Type B pancreatic cell (in vitro differentiated cells): Measurements from ENCODE around the gene EARS2. TPM values are rescaled to one million over a fixed set of nuclear protein-coding genes. Genes with fewer than 3 reads are reported as not detected.

Experiments used
- DNase-seq: peaks from one replicate; pipeline ENCODE4 v3.0.0; 2021; ENCODE audit warnings: mixed read lengths; ENCODE audit not compliant: unreplicated experiment; ENCODE audit errors: extremely low spot score
- H3K27ac Mint-ChIP-seq: 2 replicates; pipeline ENCODE4 v1.8.0; 2021; ENCODE audit warnings: mild to moderate bottlenecking, mixed read lengths
- H3K27me3 Mint-ChIP-seq: 2 replicates; pipeline ENCODE4 v1.8.0; 2021; ENCODE audit warnings: mixed read lengths
- H3K36me3 Mint-ChIP-seq: 2 replicates; pipeline ENCODE4 v1.8.0; 2021; ENCODE audit warnings: mixed read lengths
- H3K4me1 Mint-ChIP-seq: one replicate; pipeline ENCODE4 v1.8.0; 2021; ENCODE audit warnings: mixed read lengths; ENCODE audit not compliant: unreplicated experiment
- H3K4me3 Mint-ChIP-seq: 2 replicates; pipeline ENCODE4 v1.8.0; 2021; ENCODE audit warnings: mild to moderate bottlenecking, mixed read lengths
- H3K9me3 Mint-ChIP-seq: 2 replicates; pipeline ENCODE4 v1.8.0; 2021; ENCODE audit warnings: mixed read lengths
- CTCF ChIP-seq: fragments of 200-600 bp; sonication (generic); conservative IDR thresholded peaks from 2 replicates; pipeline ENCODE4 v1.5.0; 2021; ENCODE audit warnings: antibody characterized with exemption, mild to moderate bottlenecking
- total RNA-seq: library from RNA; stranded (reverse); gene quantifications from 2 replicates; pipeline ENCODE4 v1.2.1, GENCODE V29; 2021; ENCODE audit warnings: low replicate concordance

The EARS2 gene
- total RNA-seq, 1 donor from 2014 or later, result 25.3 TPM

GRCh38 chr16:23482778-23483177, 74.4 kb downstream of the EARS2 start:
- DNase-seq, result no peak
- Mint-ChIP-seq H3K27ac (no peak overlapping the region), H3K9me3 (no peaks in the 10 kb centered on the region), H3K27me3 (no peaks in the 10 kb centered on the region), H3K4me1 (no peaks in the 10 kb centered on the region), H3K4me3 (no peak overlapping the region), H3K36me3 (peaks cover 16% of the 10 kb centered on the region)
- no peak for TF ChIP-seq CTCF

DNA sequence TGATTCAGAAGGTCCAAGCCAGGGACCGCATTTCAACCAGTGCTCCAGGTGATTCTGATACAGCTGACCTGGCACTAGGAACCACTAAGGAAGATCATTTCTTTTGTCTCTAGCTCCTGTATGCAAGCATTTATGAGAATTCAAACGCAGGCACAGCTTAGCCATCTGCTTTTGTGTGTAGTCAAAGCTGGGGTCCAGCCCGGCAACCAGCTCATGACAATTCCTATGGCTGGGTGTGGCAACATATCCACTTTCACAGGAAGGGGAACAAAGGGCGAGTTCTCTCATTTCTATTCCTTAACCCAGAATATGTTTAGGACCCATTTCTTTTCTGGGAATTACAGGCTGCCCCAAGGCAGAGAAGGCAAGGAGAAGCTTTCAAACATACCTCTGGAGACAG, 76.9 kb downstream of the EARS2 start:
- no peak for DNase-seq
- H3K4me1 Mint-ChIP-seq, result no peaks in the 10 kb centered on the region
- no peak overlapping the region for H3K27ac Mint-ChIP-seq
- TF ChIP-seq CTCF, result no peak
- no peak overlapping the region for H3K4me3 Mint-ChIP-seq
- H3K9me3 Mint-ChIP-seq, result no peaks in the 10 kb centered on the region
- no peaks in the 10 kb centered on the region for H3K27me3 Mint-ChIP-seq
- H3K36me3 Mint-ChIP-seq, result peaks cover 22% of the 10 kb centered on the region

DNA sequence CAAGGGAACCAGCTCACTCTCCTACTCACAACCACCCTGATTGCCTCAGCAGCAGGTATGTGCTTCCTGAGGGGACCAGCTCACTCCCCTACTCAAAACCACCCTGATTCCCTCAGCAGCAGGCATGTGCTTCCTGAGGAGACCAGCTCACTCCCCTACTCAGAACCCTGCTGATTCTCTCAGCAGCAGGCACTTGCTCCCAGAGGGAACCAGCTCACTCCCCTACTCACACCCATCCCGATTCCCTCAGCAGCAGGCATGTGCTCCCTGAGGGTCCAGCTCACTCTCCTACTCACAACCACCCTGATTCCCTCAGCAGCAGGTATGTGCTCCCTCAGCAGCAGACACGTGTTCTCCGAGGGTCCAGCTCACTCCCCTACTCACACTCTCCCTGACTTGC, 78.0 kb downstream of the EARS2 start:
- H3K9me3 Mint-ChIP-seq, result no peaks in the 10 kb centered on the region
- no peak overlapping the region for H3K4me3 Mint-ChIP-seq
- no peak for DNase-seq
- no peaks in the 10 kb centered on the region for H3K4me1 Mint-ChIP-seq
- H3K36me3 Mint-ChIP-seq, result peaks cover 22% of the 10 kb centered on the region
- TF ChIP-seq CTCF, result no peak
- H3K27me3 Mint-ChIP-seq, result no peaks in the 10 kb centered on the region
- H3K27ac Mint-ChIP-seq, result no peak overlapping the region

DNA sequence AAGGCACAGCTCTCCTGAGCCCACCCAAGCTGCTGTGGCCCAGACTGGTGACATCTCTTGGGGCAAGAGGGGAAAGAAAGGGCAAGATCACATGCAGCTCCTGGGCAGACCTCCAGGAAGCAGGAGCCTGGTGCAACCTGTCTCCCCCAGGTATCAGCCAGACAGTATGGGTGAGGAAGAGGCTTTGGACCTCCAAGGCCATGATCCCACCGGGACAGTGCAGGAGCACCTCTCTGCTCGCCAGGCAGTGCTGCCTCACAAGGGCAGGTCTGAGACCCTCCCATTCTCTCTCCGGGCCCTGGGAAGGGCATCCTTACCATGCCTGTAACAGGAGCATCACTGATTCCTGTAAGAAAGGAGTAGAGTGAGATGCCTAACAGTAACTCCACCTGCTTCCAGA, 78.6 kb downstream of the EARS2 start:
- H3K4me1 Mint-ChIP-seq, result no peaks in the 10 kb centered on the region
- peaks cover 25% of the 10 kb centered on the region for H3K36me3 Mint-ChIP-seq

DNA sequence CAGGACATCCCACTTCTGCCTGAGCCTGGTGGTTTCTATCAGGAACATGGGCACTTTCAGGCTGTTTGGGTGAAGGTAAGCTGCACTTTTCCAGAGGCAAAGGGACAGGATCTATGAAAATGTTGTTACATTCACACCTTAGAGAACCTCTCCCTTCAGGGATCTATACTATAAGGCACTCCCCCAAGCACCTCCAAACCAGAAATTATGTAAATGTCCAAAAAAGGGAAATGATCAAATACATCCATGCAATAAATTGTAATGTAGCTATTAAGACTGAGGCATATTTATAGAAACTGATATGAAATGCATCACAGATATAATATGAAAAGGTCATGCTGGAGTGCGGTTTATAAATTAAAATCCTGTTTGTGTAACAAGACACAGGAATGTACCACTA, 80.9 kb downstream of the EARS2 start:
- Mint-ChIP-seq H3K4me3 (no peak overlapping the region), H3K36me3 (peaks cover 21% of the 10 kb centered on the region), H3K9me3 (no peaks in the 10 kb centered on the region), H3K27me3 (no peaks in the 10 kb centered on the region), H3K27ac (no peak overlapping the region), H3K4me1 (no peaks in the 10 kb centered on the region)
- TF ChIP-seq CTCF, result no peak
- no peak for DNase-seq

More for the DNA sequence above, 78.6 kb downstream of the EARS2 start:
- Mint-ChIP-seq H3K27me3 (no peaks in the 10 kb centered on the region), H3K9me3 (no peaks in the 10 kb centered on the region), H3K4me3 (no peak overlapping the region), H3K27ac (no peak overlapping the region)
- DNase-seq, result no peak
- no peak for TF ChIP-seq CTCF

Other genes with a start within 250 kb of the EARS2 start
- gene COG7, start 104.2 kb downstream of the EARS2 start, total RNA-seq, result 24.0 and 29.3 TPM in 2 replicates
- 63.3 and 105 TPM in 2 replicates for gene GGA2, start 46.9 kb downstream of the EARS2 start, total RNA-seq
- 91.9 and 97.6 TPM in 2 replicates for gene UBFD1, start 377 bp upstream of the EARS2 start, total RNA-seq
- gene NDUFAB1, start 39.0 kb upstream of the EARS2 start, total RNA-seq, result 86.3 and 103 TPM in 2 replicates
- gene PALB2, start 84.0 kb upstream of the EARS2 start, total RNA-seq, result 14.0 and 19.3 TPM in 2 replicates
- 77.8 and 78.3 TPM in 2 replicates for gene DCTN5, start 84.1 kb upstream of the EARS2 start, total RNA-seq
- gene PLK1, start 121.5 kb upstream of the EARS2 start, total RNA-seq, result 21.6 and 67.2 TPM in 2 replicates
- gene ERN2, start 155.9 kb upstream of the EARS2 start, total RNA-seq, result 0.64 and 3.1 TPM in 2 replicates
- 0.17 and 1.0 TPM in 2 replicates for gene CHP2, start 197.7 kb upstream of the EARS2 start, total RNA-seq